Duodenal mucosa (tissue), 2 donors: ENCODE data around the gene PCDHGB1.
"Not testable (repeated sequence)": the region's sequence is repeated elsewhere in the genome, so short reads cannot be mapped to it uniquely, and the experiment has no call there.

ENCODE experiments used
- H3K27ac ChIP-seq: one replicate; pipeline ENCODE4 v1.7.0; 2013; ENCODE audit warnings: low read depth, low read length
- H3K27me3 ChIP-seq, 2 donors: one replicate each; pipeline ENCODE4 v1.7.0; 2013; ENCODE audit warnings: low read length in 2 of 2, control low read depth in 1 of 2; ENCODE audit not compliant: insufficient read depth in 2 of 2, control insufficient read depth in 1 of 2
- H3K36me3 ChIP-seq, 2 donors: one replicate each; pipeline ENCODE4 v1.7.0; 2013; ENCODE audit warnings: low read length in 2 of 2, control low read depth in 1 of 2; ENCODE audit not compliant: insufficient read depth in 2 of 2, control insufficient read depth in 1 of 2
- H3K4me1 ChIP-seq, 2 donors: one replicate each; pipeline ENCODE4 v1.7.0; 2013; ENCODE audit warnings: low read length in 2 of 2, control low read depth in 1 of 2; ENCODE audit not compliant: insufficient read depth in 2 of 2, control insufficient read depth in 1 of 2
- H3K4me3 ChIP-seq, 2 donors: one replicate each; pipeline ENCODE4 v1.7.0; 2013; ENCODE audit warnings: low read length in 2 of 2, low read depth in 1 of 2
- H3K9ac ChIP-seq, 2 donors: one replicate each; pipeline ENCODE4 v1.7.0; 2013; ENCODE audit warnings: low read length in 2 of 2, low read depth in 1 of 2
- H3K9me3 ChIP-seq, 2 donors: one replicate each; pipeline ENCODE4 v1.7.0; 2013; ENCODE audit warnings: low read length in 2 of 2, control low read depth in 1 of 2; ENCODE audit not compliant: control insufficient read depth in 1 of 2

The PCDHGB1 gene

DNA sequence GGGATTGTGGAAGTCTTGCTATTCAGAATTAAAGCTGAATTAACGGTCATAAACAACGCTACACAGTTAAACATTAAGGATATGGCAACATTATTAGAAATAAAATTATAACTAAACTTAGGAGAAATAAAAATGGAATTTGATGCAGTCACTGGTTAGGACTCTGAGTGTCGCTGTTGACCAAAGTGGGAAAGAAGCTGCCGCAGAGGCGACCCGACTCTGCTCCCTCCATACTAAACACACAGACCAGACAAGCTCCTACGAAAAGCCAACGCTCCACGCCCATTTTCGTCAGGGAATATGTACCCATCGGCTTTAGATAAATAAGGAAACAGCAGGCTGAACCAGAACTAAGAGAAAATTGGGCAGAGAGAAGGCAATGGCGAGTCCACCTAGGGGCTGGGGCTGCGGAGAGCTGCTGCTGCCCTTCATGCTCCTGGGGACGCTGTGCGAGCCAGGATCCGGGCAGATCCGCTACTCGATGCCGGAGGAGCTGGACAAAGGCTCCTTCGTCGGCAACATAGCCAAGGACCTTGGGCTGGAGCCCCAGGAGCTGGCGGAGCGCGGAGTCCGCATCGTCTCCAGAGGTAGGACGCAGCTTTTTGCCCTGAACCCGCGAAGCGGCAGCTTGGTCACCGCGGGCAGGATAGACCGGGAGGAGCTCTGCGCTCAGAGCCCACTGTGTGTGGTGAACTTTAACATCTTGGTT lies 14.2 kb downstream of the PCDHGB1 start, which contains the start of gene PCDHGA5:
PCDHGA5 (plus strand) TSS at position 211 of the 709 bp plus-strand sequence; CDS start at position 380, 169 bp downstream.
- Histone ChIP-seq H3K27me3 (no peaks in the 10 kb centered on the region), H3K27ac (no peak within 1 kb of the TSS), H3K36me3 (no peaks in the 10 kb centered on the region), H3K4me1 (no peaks in the 10 kb centered on the region), H3K9me3 (peaks cover 31 to 43% of the 10 kb centered on the region in 2 donors), H3K4me3 (no peak within 1 kb of the TSS), H3K9ac (no peak within 1 kb of the TSS)

GRCh38 chr5:141366016-141366896 lies 16.4 kb downstream of the PCDHGB1 start:
- Histone ChIP-seq H3K36me3 (no peaks in the 10 kb centered on the region), H3K9ac (no peak overlapping the region), H3K9me3 (peaks cover 34 to 38% of the 10 kb centered on the region in 2 donors), H3K27ac (no peak overlapping the region), H3K4me1 (no peaks in the 10 kb centered on the region), H3K4me3 (no peak overlapping the region), H3K27me3 (peaks cover 0 to 5% of the 10 kb centered on the region in 2 donors)

- Histone ChIP-seq H3K4me1 (no peaks in the 10 kb centered on the region), H3K9me3 (peaks cover 38 to 46% of the 10 kb centered on the region in 2 donors), H3K27me3 (peaks cover 0 to 5% of the 10 kb centered on the region in 2 donors), H3K27ac (no peak within 1 kb of the TSS), H3K36me3 (no peaks in the 10 kb centered on the region), H3K9ac (no peak within 1 kb of the TSS), H3K4me3 (peak within 1 kb of the TSS; percentile 18 to 49)
Observed at GRCh38 chr5:141369994-141370848, 20.3 kb downstream of the PCDHGB1 start, which contains the start of gene PCDHGB3. PCDHGB3 (plus strand) TSS chr5:141370242; CDS start chr5:141370395, 153 bp downstream.

DNA sequence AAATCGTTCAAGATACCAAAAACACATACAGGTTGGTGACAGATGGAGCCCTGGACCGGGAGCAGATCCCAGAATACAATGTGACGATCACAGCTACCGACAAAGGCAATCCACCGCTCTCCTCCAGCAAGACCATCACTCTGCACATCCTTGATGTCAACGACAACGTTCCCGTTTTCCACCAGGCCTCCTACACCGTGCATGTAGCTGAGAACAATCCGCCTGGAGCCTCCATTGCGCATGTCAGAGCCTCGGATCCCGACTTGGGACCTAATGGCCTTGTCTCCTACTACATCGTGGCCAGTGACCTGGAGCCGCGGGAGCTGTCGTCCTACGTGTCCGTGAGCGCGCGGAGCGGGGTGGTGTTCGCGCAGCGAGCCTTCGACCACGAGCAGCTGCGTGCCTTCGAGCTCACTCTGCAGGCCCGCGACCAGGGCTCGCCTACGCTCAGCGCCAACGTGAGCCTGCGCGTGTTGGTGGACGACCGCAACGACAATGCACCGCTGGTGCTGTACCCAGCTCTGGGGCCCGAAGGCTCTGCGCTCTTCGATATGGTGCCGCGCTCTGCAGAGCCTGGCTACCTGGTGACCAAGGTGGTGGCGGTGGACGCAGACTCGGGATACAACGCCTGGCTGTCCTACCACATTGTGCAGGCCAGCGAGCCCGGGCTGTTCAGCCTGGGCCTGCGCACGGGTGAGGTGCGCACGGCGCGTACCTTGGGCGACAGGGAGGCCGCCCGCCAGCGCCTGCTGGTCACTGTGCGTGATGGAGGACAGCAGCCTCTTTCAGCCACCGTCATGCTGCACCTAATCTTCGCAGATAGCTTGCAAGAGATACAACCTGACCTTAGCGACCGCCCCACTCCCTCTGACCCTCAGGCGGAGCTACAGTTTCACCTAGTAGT lies 21.9 kb downstream of the PCDHGB1 start:
- peaks cover 0 to 5% of the 10 kb centered on the region in 2 donors for H3K27me3 ChIP-seq
- H3K4me1 ChIP-seq: no peaks in the 10 kb centered on the region
- peak overlapping the region in 1 of 2 donors; percentile 21 for H3K4me3 ChIP-seq
- H3K27ac ChIP-seq: no peak overlapping the region
- no peaks in the 10 kb centered on the region for H3K36me3 ChIP-seq
- peaks cover 40 to 47% of the 10 kb centered on the region in 2 donors for H3K9me3 ChIP-seq
- H3K9ac ChIP-seq: no peak overlapping the region

DNA sequence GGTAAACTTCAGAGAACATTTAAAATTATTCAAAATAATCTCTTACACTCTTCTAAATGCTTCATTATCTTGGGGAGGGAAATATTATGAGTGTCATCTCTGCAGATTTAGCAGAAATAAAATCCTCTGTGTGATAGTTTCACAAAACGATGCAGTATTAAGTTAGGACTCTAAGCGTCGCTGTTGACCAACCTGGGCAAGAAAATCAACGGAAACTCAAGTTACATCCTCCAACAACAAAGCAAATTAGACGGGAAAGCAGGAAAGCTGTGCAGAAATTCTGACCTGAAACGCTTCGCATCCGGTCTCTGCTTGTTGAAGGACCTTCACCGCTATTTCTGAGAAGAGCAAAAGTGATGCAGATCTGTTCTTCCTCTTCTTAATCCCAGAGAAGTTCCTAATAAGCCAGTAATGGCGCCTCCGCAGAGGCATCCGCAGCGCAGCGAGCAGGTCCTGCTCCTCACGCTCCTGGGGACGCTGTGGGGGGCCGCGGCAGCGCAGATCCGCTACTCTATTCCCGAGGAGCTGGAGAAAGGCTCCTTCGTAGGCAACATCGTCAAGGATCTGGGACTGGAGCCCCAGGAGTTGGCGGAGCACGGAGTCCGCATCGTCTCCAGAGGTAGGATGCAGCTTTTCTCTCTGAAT lies 23.9 kb downstream of the PCDHGB1 start, which contains the start of gene PCDHGA6:
PCDHGA6 (plus strand) TSS at position 219 of the 645 bp plus-strand sequence; CDS start at position 412, 193 bp downstream.
- H3K4me1 ChIP-seq: no peaks in the 10 kb centered on the region
- H3K4me3 ChIP-seq: peak within 1 kb of the TSS in 1 of 2 donors; percentile 43
- H3K9me3 ChIP-seq: peaks cover 40 to 49% of the 10 kb centered on the region in 2 donors
- H3K9ac ChIP-seq: no peak within 1 kb of the TSS
- no peaks in the 10 kb centered on the region for H3K36me3 ChIP-seq
- no peak within 1 kb of the TSS for H3K27ac ChIP-seq
- peaks cover 0 to 5% of the 10 kb centered on the region in 2 donors for H3K27me3 ChIP-seq

DNA sequence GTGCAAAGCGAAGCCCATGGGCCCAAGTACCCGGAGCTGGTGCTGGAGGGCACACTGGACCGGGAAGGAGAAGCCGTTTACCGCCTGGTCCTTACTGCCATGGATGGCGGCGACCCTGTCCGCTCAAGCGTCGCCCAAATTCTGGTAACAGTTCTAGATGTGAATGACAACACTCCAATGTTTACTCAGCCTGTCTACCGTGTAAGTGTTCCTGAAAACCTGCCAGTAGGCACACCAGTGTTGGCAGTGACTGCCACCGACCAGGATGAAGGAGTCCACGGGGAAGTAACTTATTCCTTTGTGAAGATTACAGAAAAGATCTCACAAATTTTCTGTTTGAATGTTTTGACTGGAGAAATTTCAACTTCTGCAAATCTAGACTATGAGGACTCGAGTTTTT lies 24.7 kb downstream of the PCDHGB1 start:
- Histone ChIP-seq H3K4me3 (no peak overlapping the region), H3K9me3 (peaks cover 40 to 49% of the 10 kb centered on the region in 2 donors), H3K27ac (no peak overlapping the region)

GRCh38 chr5:141375444-141376155 lies 25.7 kb downstream of the PCDHGB1 start:
- H3K27ac ChIP-seq, H3K4me3 ChIP-seq, H3K9ac ChIP-seq, H3K36me3 ChIP-seq, H3K27me3 ChIP-seq, H3K4me1 ChIP-seq: not testable (repeated sequence)
- H3K9me3 ChIP-seq: peaks cover 33 to 47% of the 10 kb centered on the region in 2 donors

More for the DNA sequence above, 24.7 kb downstream of the PCDHGB1 start:
- H3K36me3 ChIP-seq: no peaks in the 10 kb centered on the region
- H3K27me3 ChIP-seq: peaks cover 0 to 5% of the 10 kb centered on the region in 2 donors
- H3K9ac ChIP-seq: no peak overlapping the region
- H3K4me1 ChIP-seq: no peaks in the 10 kb centered on the region

DNA sequence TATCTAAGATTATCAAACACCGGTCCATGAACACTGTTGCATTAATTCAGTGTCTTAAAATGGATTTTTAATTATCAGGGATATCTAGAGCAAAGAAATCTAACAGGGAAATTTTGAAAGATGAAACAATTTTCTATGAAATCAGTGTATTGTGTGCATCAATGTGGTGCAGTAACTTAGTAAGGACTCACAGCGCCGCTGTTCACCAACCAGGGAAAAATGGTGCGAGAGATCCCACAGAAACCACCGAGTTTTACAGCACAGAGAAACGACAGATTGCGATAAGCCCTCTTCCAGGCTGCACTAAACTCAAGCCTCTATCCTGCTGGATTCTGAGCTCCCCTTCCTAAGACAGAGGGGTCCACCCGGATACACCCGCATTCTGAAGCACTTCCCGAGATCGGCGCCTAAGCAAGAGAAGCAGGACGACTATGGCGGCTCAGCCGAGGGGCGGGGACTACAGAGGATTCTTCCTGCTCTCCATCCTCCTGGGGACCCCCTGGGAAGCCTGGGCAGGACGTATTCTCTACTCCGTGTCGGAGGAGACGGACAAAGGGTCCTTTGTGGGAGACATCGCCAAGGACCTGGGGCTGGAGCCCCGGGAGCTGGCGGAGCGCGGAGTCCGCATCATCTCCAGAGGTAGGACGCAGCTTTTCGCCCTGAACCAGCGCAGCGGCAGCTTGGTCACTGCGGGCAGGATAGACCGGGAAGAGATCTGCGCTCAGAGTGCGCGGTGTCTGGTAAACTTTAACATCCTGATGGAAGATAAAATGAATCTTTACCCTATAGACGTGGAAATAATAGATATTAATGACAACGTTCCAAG lies 32.8 kb downstream of the PCDHGB1 start, which contains the start of gene PCDHGA7:
PCDHGA7 (plus strand) TSS at position 274 of the 826 bp plus-strand sequence; CDS start at position 432, 158 bp downstream.
- Histone ChIP-seq H3K9me3 (peaks cover 11 to 24% of the 10 kb centered on the region in 2 donors), H3K9ac (no peak within 1 kb of the TSS), H3K27me3 (peaks cover 0 to 5% of the 10 kb centered on the region in 2 donors), H3K27ac (no peak within 1 kb of the TSS), H3K36me3 (no peaks in the 10 kb centered on the region), H3K4me3 (peak within 1 kb of the TSS; percentile 25 to 43), H3K4me1 (no peaks in the 10 kb centered on the region)
